GM18502 (cell line): Measurements from ENCODE around the gene OCIAD2.
"Not testable (repeated sequence)": the region's sequence is repeated elsewhere in the genome, so short reads cannot be mapped to it uniquely, and the experiment has no call there.

Source experiments
- ATAC-seq: cut with Tn5 transposase; IDR thresholded peaks from one replicate; pipeline ENCODE4 v1.9.1; 2021; ENCODE audit warnings: mild to moderate bottlenecking; ENCODE audit not compliant: unreplicated experiment, poor library complexity

Gene OCIAD2, protein sequence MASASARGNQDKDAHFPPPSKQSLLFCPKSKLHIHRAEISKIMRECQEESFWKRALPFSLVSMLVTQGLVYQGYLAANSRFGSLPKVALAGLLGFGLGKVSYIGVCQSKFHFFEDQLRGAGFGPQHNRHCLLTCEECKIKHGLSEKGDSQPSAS

DNA sequence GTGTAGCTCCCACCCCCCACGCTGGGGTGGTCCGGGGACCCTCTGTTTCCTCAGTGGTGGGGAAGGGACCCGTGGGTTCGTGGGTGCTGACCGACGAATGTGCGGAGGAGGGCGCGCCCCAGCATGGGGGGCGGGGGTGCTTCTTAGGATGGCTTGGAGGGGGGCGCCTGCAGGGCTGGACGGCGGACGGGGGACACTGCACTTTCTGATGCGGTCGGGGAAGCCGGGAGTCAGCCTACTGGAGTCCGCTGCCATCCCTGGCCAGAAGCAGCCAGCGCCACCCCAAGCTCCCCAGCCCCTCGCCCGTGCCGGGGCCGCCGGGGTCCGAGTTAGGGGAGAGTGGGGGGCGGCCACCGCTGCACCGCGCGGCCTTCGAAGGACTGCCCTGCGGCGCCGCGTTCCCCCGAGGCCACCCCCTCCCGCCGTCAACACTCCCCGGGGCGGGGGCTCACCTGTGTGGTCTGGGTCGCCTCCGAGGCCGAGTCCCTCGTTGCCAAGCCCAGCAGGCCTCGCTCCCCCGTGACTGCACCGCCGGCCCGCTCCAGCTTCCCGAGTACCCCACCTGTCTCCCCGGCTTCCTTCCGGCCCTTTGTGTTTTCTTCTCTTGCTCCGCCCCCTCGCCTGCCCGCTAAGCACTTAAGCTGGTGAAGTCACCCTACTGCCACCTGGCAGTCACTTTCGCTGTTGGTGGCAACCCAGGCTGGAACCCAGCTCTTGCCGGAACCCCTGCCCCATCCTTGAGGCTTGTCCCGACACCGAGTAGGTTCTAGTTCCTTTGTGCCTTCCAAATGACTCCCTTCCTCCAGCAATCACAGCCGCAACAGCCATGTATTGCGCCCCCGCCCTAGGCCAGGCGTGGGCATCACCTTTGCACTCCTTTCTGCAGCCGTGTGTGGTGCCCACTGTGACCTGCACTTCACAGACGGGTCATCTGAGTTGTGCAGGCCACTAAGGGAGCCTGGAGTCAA lies at the start of gene OCIAD2:
TSS of gene OCIAD2 (minus strand) at position 569 of the 968 bp plus-strand sequence. CDS start 2,225 bp downstream, outside the sequence.
- peak; percentile 97 for ATAC-seq

DNA sequence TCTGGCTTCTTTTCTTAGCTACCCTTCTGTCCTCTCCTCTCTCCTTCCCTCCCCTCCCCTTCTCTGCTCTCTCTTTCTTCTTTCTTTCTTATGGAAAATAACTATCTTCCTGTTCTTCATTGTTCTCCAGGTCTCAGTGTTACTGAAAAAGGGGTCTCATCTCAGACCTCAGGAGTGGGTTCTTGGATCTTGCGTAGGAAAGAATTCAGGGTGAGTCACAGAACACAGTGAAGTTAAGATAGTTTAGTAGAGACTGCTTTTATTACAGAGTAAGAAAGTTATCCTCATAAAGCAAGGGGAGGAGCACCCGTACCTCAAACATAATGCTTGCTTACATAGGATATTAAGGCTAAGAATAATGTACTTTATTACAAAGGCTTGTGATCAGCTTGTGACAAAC lies 47.7 kb upstream of the OCIAD2 start:
- ATAC-seq = no peak

DNA sequence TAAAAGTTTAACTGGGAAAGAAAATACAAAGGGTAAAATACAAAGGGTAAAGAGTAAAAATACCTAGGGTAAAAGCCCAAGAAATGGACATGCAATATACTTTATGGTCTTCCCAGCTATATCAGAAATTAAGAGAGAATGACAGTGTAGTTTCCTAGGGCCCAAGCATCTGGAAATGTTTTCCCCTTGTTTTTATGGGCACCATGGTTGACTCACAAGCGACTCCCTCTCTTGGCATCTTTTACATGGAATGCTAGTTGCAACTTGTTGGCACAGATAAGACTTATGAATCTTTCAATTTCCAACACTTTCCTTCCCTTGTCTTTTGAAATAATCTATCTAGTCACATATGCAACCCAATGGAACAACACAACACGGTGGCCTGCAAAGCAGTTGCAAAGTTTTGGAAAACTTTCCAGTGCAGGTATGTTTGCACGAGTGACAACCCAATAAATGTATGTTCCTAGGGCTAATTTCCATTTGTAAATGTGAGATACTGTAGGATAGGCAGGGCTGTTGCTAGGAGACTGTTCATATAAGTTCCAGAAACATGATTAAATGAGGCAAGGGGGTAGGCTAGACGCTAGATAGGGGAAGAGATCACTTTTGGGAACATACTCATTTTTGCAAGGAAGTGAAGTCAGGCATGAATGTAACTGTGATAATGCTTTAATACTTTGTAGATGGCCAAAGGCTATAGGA lies 43.1 kb upstream of the OCIAD2 start:
- no peak for ATAC-seq

DNA sequence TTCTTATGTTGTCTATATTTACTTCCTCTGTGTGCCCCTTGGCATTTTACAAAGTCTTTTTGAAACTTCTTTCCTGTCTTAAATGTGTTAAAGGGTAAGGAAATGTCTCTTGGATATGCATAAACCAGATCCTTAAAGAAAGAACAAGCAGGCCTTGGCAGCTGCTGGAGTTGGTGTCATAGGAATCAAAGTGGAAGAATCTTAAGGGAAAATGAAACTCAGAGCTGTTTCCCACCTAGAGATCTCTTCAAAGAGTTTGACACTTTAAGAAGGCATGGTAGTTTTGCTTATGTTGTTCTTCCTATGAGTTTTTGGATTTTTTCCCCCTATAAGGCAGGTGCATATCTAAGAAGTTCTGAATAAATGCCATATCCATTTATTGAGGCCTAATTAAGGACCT lies 42.5 kb upstream of the OCIAD2 start:
- ATAC-seq = no peak

DNA sequence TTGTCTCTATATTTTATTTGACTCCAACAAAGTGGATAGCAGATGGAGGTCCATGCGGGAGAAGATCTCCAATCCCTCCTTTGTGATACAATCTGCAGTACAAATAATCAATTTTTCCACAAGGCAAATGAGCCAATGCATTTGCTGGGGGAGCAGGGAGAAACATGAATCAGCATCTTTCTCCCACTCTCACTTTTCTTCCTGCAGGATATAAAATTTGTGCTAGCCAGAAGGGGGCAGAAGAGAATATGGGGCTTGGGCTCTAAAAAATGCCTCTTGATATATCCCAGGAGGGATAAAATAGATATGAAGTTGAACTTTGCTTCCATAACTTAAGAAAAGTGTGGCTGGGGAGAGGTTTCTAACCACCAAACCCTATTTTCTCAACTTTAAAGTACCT lies 41.2 kb upstream of the OCIAD2 start:
- ATAC-seq = no peak

DNA sequence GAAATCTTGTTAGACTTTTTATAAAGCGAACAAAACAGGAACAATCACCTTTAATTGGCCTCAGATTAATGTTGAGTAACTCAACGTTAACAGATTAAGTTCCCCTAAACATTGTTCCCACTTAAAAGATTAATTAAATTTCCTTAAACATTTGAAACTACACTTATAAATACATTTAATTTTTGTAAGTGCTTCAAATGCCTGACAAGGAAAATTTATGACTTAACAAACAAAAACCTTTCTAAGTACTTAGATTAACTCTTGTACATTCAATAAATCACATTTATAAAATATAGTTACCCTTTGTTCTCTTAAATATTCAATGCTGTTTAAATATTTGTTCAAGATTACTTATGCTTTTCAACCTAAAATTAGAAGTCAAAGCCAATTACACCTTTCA lies 39.4 kb upstream of the OCIAD2 start:
- no peak for ATAC-seq

DNA sequence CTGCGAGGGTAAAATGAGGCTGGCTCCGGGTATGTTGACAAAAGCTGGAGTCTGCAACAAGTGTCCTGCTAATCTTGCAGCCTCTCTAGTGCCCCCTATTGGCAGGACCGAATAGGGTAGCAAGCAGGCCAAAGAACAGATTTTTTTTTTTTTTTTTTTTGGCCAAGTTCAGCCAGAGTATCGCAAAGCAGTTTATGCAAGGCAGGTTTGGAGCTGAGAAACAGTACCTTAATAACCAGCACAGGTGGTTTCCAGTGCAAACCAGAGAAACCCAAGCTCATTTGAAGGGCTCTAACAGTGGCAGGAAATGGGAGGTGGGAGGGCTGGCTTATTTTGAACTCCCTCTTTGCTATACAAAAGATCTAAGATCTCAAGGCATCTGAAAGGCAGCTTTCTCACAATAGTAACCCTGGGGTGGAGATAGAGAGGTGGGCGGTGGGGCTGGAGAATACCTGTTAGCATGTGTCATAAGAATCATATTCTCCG lies 38.2 kb upstream of the OCIAD2 start:
- no peak for ATAC-seq

DNA sequence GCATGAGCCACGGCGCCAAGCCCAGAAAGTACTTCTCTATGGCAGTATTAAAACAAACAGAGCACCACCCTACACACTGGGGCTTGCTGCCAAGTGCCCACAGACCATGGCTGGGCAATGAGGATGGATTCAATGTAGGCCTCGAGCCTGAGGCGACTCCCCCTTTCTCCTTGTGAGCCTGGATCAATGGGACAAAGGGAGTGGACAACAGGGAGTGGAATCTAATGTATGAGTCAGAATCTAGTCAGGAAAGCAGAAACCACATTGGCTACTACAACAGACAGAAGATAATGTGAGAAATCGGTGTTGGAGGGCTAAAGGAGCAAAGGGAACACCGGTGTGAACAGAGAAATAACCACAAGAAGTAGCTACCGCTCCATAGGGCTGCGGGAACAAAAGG lies 37.7 kb upstream of the OCIAD2 start:
- no peak for ATAC-seq

DNA sequence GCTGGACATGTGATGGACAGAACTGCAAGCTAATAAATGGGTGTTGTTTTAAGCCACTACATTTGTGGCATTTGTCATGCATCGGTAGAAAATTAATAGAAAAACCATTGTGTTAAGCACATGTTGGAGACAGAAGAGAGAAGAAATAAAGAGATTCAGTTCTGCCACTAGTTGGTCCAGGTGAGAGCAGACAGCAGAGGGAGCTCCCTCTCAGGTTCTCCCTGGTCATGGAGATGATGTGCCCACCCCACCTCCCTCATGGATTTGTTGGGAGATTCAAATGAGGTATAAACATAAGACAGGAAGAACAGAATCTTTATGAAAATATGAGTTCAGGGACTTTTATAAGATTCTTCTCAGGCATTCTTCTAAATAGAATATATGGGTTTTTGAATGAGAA lies 36.8 kb upstream of the OCIAD2 start:
- ATAC-seq = no peak

DNA sequence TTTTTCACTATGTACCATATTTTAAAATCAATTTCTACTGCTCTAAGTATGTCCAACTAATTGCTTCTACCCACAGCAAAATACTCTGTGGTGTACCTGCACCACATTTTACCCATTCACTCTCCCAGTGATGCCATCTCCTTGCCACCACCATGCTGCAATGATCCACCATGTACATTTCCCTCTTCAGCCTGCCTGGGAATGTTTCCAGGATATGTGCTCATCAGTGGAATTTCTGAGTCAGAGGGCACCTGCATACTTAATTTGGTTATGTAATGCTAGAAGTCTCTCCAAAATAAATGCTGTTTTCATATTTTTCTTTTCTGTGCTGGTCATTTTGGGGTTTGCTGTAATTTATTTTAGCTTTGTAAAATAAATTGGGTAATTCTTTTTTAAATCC lies 33.2 kb upstream of the OCIAD2 start:
- no peak for ATAC-seq

DNA sequence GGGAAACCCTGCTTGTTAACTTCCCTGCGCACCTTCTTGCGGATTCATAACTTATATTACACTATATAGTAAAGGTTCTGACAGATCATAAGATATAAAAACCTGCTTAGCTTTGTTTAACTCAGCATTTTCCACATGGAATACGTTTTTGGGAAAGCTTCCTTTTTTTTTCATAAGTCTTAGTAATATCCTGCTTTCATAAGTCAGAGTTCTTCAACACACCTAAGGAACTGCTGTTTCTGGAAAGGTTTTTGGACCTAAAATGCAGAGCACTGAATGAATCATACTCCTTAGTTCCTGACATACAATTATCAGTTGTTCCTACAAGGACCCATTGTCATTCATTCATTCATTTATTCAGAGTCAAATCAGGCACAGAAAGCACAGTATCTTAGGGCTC lies 32.3 kb upstream of the OCIAD2 start:
- ATAC-seq = no peak

DNA sequence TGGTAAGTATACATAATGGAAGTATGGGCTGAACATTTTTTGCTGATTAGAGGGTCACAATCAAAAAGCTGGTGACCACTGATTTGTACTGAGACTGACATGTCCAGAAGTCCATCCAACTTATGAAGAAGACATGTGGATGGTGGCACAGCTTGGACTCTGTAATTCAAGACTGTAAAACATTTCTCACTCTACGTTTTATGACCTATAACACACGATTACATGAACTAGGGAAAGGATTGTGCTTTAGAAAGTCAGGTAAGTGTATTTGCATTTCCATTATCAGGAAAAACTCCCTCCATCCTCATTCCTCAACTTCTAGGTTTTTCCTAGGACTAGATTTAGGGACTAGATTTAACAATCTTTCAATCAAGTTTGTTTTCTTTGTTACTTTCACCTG lies 30.5 kb upstream of the OCIAD2 start:
- no peak for ATAC-seq

DNA sequence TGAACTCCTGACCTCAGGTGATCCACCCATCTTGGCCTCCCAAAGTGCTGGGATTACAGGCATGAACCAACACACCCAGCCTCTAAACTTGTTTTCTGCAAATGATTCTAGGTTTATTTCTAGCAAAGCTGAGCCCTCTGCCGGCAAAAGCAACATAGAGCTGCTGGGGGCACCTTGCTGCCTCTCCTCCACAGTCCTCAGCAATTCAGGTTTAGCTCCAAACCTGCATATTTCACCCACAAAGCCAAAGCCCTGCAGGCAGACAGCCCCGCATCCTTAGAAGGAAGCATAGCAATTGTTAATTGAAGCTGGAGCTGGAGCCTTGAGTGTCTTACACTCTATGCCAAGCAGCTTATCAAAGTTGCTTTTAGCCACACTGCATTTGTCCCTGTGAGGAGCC lies 24.9 kb upstream of the OCIAD2 start:
- no peak for ATAC-seq

DNA sequence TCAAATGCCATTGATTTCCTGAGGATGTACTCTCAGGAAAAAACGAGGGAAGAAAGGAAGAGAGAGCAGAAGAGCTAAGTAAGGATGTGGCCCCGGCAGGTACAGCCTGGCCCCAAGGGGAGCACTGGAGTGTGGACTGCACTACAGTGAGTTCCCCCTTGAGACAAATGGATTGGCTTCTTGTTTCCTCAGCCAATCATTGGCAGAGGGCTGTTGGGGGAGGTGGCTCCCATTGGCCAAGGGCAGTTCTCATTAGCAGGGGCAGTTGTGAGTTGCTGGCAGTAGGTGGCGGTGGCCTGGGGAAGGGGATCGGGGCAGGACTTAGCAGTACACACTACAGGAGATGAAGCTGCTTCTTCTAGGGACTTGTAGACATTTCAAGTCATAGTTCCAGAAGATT lies 24.1 kb upstream of the OCIAD2 start:
- ATAC-seq = no peak

DNA sequence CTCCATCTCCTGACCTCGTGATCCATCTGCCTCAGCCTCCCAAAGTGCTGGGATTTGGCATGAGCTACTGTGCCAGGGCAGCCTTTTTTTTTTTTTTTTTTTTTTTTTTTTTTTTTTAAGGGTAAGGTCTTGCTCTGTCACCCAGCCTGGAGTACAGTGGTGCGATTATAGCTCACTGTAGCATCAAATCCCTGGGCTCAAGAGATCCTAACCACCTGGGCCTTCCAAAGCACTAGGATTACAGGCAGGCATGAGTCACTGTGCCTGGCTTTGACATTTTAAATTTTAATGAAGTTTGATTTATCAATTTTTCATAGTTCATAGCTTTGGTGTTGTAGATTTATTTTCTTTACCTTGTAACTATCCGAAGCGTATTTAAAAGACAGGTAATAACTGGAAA lies 17.8 kb upstream of the OCIAD2 start:
- ATAC-seq = no peak

DNA sequence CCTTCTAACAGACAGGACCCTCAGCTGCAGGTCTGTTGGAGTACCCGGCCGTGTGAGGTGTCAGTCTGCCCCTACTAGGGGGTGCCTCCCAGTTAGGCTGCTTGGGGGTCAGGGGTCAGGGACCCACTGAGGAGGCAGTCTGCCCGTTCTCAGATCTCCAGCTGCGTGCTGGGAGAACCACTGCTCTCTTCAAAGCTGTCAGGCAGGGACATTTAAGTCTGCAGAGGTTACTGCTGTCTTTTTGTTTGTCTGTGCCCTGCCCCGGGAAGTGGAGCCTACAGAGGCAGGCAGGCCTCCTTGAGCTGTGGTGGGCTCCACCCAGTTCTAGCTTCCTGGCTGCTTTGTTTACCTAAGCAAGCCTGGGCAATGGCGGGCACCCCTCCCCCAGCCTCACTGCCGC lies 16.5 kb upstream of the OCIAD2 start:
- not testable (repeated sequence) for ATAC-seq

DNA sequence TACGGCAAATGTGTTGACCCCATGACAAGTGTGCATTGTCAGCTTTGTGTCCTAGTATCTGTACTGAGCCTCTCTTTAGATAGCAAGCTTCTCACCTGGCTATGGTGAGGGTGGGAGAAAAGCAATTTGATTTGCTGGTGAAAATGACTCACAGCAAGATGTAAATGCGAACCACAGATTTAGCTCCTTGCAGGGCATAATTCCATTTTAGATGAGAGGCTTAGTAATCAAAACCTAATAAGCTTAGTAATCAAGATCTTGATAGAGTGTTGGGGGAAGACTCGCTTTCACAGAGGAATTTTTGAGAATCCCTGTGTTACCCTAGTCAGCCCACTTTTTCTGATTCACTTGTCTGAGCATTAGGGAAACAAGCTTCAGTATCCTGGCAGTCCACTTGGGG lies 7.7 kb upstream of the OCIAD2 start:
- no peak for ATAC-seq

DNA sequence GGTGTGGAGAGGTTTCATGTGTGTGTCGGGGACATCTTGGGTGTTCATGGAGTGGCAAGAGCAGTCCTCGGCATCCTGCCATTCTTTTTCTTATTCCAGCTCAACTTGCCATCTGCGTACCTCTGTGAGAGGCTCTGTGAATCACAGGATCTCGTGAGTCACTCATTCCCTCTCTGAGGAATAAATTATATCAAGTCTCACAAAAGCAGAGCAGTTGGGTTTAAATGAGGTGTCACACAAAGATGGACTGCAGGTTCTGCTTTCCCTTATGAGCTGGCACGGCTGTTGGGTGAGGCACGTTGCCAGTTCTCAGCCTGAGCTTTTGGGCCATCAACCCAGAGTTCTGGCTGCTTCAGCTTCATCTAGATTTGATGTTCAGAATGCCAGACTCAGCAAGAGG lies 6.8 kb upstream of the OCIAD2 start:
- ATAC-seq = no peak

DNA sequence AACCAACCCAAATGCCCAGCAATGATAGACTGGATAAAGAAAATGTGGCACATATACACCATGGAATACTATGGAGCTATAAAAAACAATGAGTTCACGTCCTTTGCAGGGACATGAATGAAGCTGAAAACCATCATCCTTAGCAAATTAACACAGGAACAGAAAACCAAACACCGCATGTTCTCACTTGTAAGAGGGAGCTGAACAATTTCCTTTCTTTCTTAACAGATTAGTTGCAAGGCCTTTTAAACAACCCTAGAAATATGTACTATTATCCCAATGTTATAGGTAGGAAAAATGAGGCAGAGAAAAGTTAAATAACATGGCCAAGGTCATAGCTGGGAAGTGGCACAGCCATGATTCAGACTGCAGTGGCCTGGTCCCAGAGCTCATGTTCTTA lies 5.8 kb upstream of the OCIAD2 start:
- ATAC-seq = no peak

DNA sequence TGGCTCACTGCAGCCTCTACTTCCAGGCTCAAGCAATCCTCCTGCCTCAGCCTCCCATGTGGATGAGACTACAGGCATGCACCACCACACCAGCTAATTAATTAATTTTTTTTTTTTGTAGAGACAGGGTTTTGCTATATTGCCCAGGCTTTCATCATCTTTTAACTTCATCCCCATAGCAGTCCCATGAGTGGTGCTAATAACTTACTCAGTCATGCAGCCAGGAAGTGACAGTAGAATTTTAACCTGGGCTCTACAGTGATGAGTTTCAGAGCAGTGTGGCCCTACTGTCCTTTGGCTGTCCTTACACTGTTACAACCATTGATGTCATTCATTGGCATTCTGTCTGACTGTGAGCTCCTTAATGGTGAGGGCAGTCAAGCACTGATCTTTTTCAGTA lies 3.9 kb upstream of the OCIAD2 start:
- no peak for ATAC-seq

DNA sequence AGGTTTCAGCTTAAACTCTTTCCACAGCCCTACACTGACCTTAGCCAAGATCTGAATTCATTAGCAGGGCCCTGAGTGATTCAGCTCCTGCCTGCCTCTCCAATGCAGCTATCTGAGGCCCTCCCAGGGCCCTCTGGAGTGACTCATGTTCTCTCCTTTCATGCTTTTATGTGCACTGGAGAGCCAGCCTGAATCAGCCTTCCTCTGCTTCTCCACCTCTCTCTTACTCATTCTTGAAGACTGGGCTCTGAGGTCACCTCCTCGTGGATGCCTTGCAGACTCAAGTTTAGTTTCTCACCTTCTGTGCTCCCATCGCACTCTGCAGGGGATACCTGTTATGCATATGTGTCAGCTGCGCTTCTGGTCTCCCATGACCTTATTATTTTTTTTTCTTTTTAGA lies 3.1 kb upstream of the OCIAD2 start:
- ATAC-seq = no peak
